HTR-8/SVneo (cell line): ENCODE results near the gene FAM53C.
"Not testable (repeated sequence)": the region's sequence is repeated elsewhere in the genome, so short reads cannot be mapped to it uniquely, and the experiment has no call there.

Experiments used
- DNase-seq: peaks from one replicate; pipeline ENCODE4 v3.0.0; 2011; ENCODE audit warnings: low spot score, mixed read lengths; ENCODE audit not compliant: insufficient read length
- FAIRE-seq: peaks from 2 replicates; lab custom pipeline; 2011; peaks lifted over from hg19 to GRCh38; lab: Jason Lieb, UNC

FAM53C gene

GRCh38 chr5:138385660-138386059 is 47.6 kb downstream of the FAM53C start:
- no peak for FAIRE-seq
- no peak for DNase-seq

- no peak for FAIRE-seq
- DNase-seq, result no peak
These were observed 48.2 kb downstream of the FAM53C start for GRCh38 chr5:138386290-138386689.

DNA sequence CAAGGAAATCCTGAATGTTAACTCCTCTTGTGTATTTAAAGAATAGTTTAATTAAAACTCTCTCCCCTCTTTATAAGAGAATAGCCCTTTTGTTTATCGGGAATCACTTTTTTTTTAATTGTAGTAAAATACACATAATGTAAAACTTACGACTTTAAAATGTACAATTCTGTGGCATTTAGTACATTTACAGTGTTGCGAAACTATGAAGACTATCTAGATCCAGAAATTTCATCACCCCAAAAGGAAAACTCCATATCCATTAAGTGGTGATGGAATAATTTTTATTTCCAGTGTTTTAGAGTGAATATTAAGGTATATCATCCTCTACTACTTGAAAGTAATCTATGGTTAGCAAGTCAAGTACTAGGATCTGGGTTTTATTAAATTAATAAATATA is 51.3 kb downstream of the FAM53C start:
- no peak for FAIRE-seq

GRCh38 chr5:138389911-138390310 is 51.8 kb downstream of the FAM53C start:
- FAIRE-seq, DNase-seq: not testable (repeated sequence)

More for the DNA sequence above, 51.3 kb downstream of the FAM53C start:
- DNase-seq, result no peak

- FAIRE-seq (no peak), DNase-seq (no peak)
These were observed 53.9 kb downstream of the FAM53C start for GRCh38 chr5:138391859-138392386.
